PC-3 (cell line): ENCODE measurements around the gene CTRL. TPM values are rescaled to one million over a fixed set of nuclear protein-coding genes. Genes with fewer than 3 reads are reported as not detected.

ENCODE experiments used
- ATAC-seq: fragments of 200-7000 bp; cut with Tn5 transposase; 2 replicates; pipeline ENCODE4 v1.9.1; 2020; ENCODE audit warnings: mild to moderate bottlenecking, moderate library complexity
- Bru-seq: library from RNA; stranded (reverse); fragments of 400-500 nt; gene quantifications from one replicate; lab custom pipeline; 2021; lab: Mats Ljungman, UMichigan
- BruChase-seq, 2 experiments: library from RNA; stranded (reverse); fragments of 400-500 nt; gene quantifications; one replicate each; lab custom pipeline; 2021; lab: Mats Ljungman, UMichigan
- BruUV-seq: library from RNA; stranded (reverse); fragments of 400-500 nt; replicated peaks from 2 replicates; lab custom pipeline; 2021; lab: Mats Ljungman, UMichigan
- CTCF ChIA-PET: fragments of 300-600 bp; sonication (Branson Sonifier 250); formaldehyde crosslinking; loops from one replicate; lab custom pipeline; 2022; ENCODE audit warnings: antibody characterized with exemption; lab: Charles Lee
- POLR2A ChIA-PET: fragments of 300-600 bp; sonication (Branson Sonifier 250); formaldehyde crosslinking; loops from one replicate; lab custom pipeline; 2022; ENCODE audit warnings: antibody characterized with exemption; ENCODE audit not compliant: unreplicated experiment; lab: Charles Lee
- DNase-seq: peaks from one replicate; pipeline ENCODE4 v3.0.0-alpha.2; 2015
- H2AFZ ChIP-seq: fragments of 300-600 bp; sonication (generic); 2 replicates; pipeline ENCODE4 v1.6.0; 2016; ENCODE audit warnings: antibody characterized with exemption, low read length
- H3F3A ChIP-seq: fragments of 300-600 bp; sonication (generic); one replicate; pipeline ENCODE4 v1.6.0; 2017; ENCODE audit warnings: antibody characterized with exemption, low read length, control low read depth, mild to moderate bottlenecking; ENCODE audit not compliant: unreplicated experiment
- H3K27ac ChIP-seq: fragments of 300-600 bp; sonication (generic); 2 replicates; pipeline ENCODE4 v1.5.1; 2016; ENCODE audit warnings: mild to moderate bottlenecking, low read length
- H3K27me3 ChIP-seq: fragments of 300-600 bp; sonication (generic); 2 replicates; pipeline ENCODE4 v1.6.1; 2016; ENCODE audit warnings: low read length, mixed read lengths
- H3K36me3 ChIP-seq: fragments of 300-600 bp; sonication (generic); 2 replicates; pipeline ENCODE4 v1.6.1; 2016; ENCODE audit warnings: low read depth, mixed run types, low read length, mixed read lengths
- H3K4me1 ChIP-seq: fragments of 300-600 bp; sonication (generic); 2 replicates; pipeline ENCODE4 v1.5.1; 2016; ENCODE audit warnings: low read length; ENCODE audit not compliant: insufficient read depth
- H3K4me2 ChIP-seq: fragments of 300-600 bp; sonication (generic); 2 replicates; pipeline ENCODE4 v1.6.0; 2016; ENCODE audit warnings: low read length
- H3K4me3 ChIP-seq: fragments of 300-600 bp; sonication (generic); 2 replicates; pipeline ENCODE4 v1.5.1; 2016; ENCODE audit warnings: mild to moderate bottlenecking, low read length, mixed read lengths
- H3K79me2 ChIP-seq: fragments of 300-600 bp; sonication (generic); 2 replicates; pipeline ENCODE4 v1.6.1; 2017; ENCODE audit warnings: low read length, mixed read lengths
- H3K9ac ChIP-seq: fragments of 300-600 bp; sonication (generic); 2 replicates; pipeline ENCODE4 v1.6.0; 2016; ENCODE audit warnings: mild to moderate bottlenecking, low read length
- H3K9me2 ChIP-seq: fragments of 300-600 bp; sonication (generic); replicated peaks from 2 replicates; pipeline ENCODE4 v1.6.1; 2016; ENCODE audit warnings: mixed run types, low read length, mixed read lengths
- H3K9me3 ChIP-seq: fragments of 300-600 bp; sonication (generic); 2 replicates; pipeline ENCODE4 v1.6.1; 2016; ENCODE audit warnings: low read length, mixed read lengths
- H4K20me1 ChIP-seq: fragments of 300-600 bp; sonication (generic); 2 replicates; pipeline ENCODE4 v1.6.1; 2016; ENCODE audit warnings: low read length, mixed read lengths
- EZH2 ChIP-seq: fragments of 300-600 bp; sonication (generic); IDR thresholded peaks from one replicate; pipeline ENCODE4 v1.6.1; 2017; ENCODE audit warnings: antibody characterized with exemption, mild to moderate bottlenecking, low read length; ENCODE audit not compliant: unreplicated experiment
- EZH2phosphoT487 ChIP-seq: fragments of 300-600 bp; sonication (generic); IDR thresholded peaks from 2 replicates; pipeline ENCODE4 v1.6.1; 2018; ENCODE audit warnings: mild to moderate bottlenecking, antibody characterized with exemption, low read length, borderline replicate concordance
- intact Hi-C: fragments of 100-400 bp; cut with micrococcal nuclease; formaldehyde crosslinking; loops from 2 replicates; pipeline ENCODE4 v1.9.0; 2023
- long read RNA-seq: library from polyadenylated mRNA; unstranded; transcript quantifications from one replicate; pipeline ENCODE4 v2.0.0, GENCODE V29; 2021; ENCODE audit not compliant: unreplicated experiment
- total RNA-seq: library from RNA; depleted of rRNA; stranded (reverse); fragments of >200 nt; gene quantifications from 2 replicates; pipeline ENCODE4 v1.2.3, GENCODE V29; 2014; rRNA removed
- TF ChIP-seq, protein P1 (sequence below): fragments of 300-600 bp; sonication (generic); conservative IDR thresholded peaks from 2 replicates; pipeline ENCODE4 v1.5.1; 2017; ENCODE audit warnings: antibody characterized with exemption, low read depth, mild to moderate bottlenecking, low read length

The CTRL gene
- total RNA-seq (0.98 and 1.6 TPM in 2 replicates), Bru-seq, nascent RNA (percentile 43 among the genes with signal in this experiment), BruChase-seq, experiment 1, labeled RNA remaining after a 6-hour chase (percentile 51 among the genes with signal in this experiment), BruChase-seq, experiment 2, labeled RNA remaining after a 2-hour chase (percentile 42 among the genes with signal in this experiment)
- long read RNA-seq, partial matches to known transcripts: 0 of 2 reads
- long read RNA-seq, other reads (novel, unspliced or antisense): 0 of 2 reads

DNA sequence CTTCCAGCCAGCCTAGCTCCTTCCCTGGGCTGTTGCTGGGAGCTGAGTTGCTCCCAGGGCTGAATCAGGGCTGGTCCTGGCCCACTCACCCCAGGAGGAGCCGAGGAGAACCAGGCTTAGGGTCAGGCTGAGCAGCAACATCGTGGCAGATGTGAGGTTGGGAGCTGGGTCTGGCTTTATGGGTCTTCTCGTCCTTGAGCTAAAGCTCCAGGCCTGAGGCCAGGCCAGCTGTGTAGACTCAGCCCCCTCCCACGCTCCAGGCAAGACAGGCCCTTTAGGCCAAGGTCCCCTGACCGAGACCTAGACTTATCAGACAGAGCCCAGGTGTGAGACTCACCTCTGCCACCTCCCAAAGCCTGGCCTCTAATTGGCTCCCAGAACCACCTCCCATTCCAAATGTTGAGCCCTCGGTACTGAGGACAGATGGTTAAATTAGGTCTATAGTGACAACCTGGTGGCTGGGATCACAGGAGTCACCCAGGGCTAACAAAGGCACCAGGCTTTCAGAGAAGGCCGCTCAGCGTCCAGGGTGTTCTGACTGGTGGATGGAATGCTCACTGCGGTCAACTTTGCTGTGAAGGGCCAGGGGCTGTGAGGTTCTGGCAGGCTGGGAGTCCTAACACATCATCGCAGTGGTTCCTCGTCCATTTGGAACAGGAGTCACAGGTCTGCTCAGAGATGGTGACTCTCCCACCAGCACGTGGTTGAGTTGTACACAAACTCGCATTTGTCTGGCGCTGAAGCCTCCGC, at the start of gene CTRL:
TSS of gene CTRL (minus strand) at position 151 of the 750 bp plus-strand sequence. CDS start at position 141, 10 bp downstream.
- ChIA-PET POLR2A (no interaction called here), CTCF (no interaction called here)
- H3K27ac ChIP-seq: no peak within 1 kb of the TSS
- H3K9me3 ChIP-seq: no peaks in the 10 kb centered on the region
- no peak for DNase-seq
- H3K9me2 ChIP-seq: no peaks in the 10 kb centered on the region
- peaks cover 24% of the 10 kb centered on the region for H3K79me2 ChIP-seq
- no peak within 1 kb of the TSS for H3K9ac ChIP-seq
- ATAC-seq: no peak
- H3K4me1 ChIP-seq: peaks cover 12% of the 10 kb centered on the region
- no peak within 1 kb of the TSS for H3K4me3 ChIP-seq
- no peaks in the 10 kb centered on the region for H3K27me3 ChIP-seq
- no peaks in the 10 kb centered on the region for H3F3A ChIP-seq
- TF ChIP-seq EZH2: no peak
- TF ChIP-seq, protein P1, sequence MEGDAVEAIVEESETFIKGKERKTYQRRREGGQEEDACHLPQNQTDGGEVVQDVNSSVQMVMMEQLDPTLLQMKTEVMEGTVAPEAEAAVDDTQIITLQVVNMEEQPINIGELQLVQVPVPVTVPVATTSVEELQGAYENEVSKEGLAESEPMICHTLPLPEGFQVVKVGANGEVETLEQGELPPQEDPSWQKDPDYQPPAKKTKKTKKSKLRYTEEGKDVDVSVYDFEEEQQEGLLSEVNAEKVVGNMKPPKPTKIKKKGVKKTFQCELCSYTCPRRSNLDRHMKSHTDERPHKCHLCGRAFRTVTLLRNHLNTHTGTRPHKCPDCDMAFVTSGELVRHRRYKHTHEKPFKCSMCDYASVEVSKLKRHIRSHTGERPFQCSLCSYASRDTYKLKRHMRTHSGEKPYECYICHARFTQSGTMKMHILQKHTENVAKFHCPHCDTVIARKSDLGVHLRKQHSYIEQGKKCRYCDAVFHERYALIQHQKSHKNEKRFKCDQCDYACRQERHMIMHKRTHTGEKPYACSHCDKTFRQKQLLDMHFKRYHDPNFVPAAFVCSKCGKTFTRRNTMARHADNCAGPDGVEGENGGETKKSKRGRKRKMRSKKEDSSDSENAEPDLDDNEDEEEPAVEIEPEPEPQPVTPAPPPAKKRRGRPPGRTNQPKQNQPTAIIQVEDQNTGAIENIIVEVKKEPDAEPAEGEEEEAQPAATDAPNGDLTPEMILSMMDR: no peak
- H2AFZ ChIP-seq: no peak within 1 kb of the TSS
- intact Hi-C loops: no loop called here
- no TSS peak for BruUV-seq
- no peaks in the 10 kb centered on the region for H3K36me3 ChIP-seq
- H3K4me2 ChIP-seq: no peak within 1 kb of the TSS
- H4K20me1 ChIP-seq: no peaks in the 10 kb centered on the region

DNA sequence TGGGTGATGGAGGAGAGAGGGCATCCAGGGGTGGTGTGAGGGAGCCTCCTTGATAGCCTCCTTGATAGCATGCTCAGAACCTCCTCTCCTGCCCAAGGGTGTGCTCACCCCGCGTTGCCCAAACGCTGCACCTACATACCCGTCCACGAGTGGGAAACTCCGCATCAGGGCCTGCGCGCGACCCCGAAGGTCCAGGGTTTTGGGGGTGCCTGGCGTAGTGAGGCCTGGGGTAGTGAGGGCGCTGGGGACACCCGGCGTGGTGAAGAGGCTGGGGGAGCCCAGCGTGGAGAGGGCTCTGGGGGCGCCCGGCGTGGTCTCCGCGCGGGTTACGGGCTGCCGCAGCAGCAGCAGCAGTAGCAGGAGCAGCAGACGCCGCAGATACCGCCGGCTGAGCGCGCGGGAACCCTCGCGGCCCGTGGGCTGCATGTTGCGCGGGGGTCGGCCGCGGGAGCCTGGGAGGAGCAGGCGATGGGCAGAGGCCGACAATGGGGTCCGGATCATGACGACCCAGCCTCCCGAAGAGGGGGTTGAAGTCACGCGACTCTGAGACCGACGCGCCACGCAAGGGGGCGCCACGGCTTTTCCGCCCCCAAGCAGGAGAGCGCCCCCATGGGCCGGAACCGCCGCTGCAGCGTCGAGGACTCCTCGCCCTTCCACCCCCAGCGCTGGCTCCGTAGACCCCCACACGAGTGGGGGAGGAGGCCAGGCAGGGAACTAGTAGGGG, 48.5 kb upstream of the CTRL start, which contains the start of gene DPEP3:
TSS of gene DPEP3 (minus strand) at position 545 of the 724 bp plus-strand sequence. CDS start at position 426, 119 bp downstream.
- BruUV-seq: no TSS peak
- no peak within 1 kb of the TSS for H3K4me2 ChIP-seq
- ChIA-PET CTCF (no interaction called here), POLR2A (no interaction called here)
- no peaks in the 10 kb centered on the region for H3F3A ChIP-seq
- H4K20me1 ChIP-seq: no peaks in the 10 kb centered on the region
- no peaks in the 10 kb centered on the region for H3K36me3 ChIP-seq
- H3K79me2 ChIP-seq: no peaks in the 10 kb centered on the region
- intact Hi-C loops: no loop called here
- no peak within 1 kb of the TSS for H2AFZ ChIP-seq
- no peak for ATAC-seq
- no peak for DNase-seq
- no peak within 1 kb of the TSS for H3K4me3 ChIP-seq
- no peaks in the 10 kb centered on the region for H3K9me2 ChIP-seq
- H3K9me3 ChIP-seq: no peaks in the 10 kb centered on the region
- no peak within 1 kb of the TSS for H3K9ac ChIP-seq
- TF ChIP-seq, protein P1: no peak
- TF ChIP-seq EZH2: no peak
- TF ChIP-seq EZH2phosphoT487: no peak
- no peaks in the 10 kb centered on the region for H3K27me3 ChIP-seq
- H3K4me1 ChIP-seq: no peaks in the 10 kb centered on the region
- no peak within 1 kb of the TSS for H3K27ac ChIP-seq
